ENCODE measurements around the gene RTN4IP1. TPM values are rescaled to one million over a fixed set of nuclear protein-coding genes. Genes with fewer than 3 reads are reported as not detected.

Gene RTN4IP1
- total RNA-seq, 1 donor from 2014 or later: 7.6 TPM

GRCh38 chr6:106522562-106523250 lies 106.6 kb downstream of the RTN4IP1 start:
- no peak overlapping the region for H3K4me3 ChIP-seq (ENCODE audit: low read depth, low read length)
- peaks cover 8% of the 10 kb centered on the region for H3K36me3 ChIP-seq (ENCODE audit: control insufficient read depth, insufficient read depth, low read length)
- DNase-seq (ENCODE audit: low read depth) (no peak), FAIRE-seq (no peak)
- no peak for TF ChIP-seq CTCF (IDR thresholded peaks at IDR 0.05; ENCODE audit: insufficient read depth, low read length, severe bottlenecking)
- no peaks in the 10 kb centered on the region for H3K27me3 ChIP-seq (ENCODE audit: control insufficient read depth, insufficient read depth, low read length)

Other genes starting within 250 kb of the RTN4IP1 start
- 13.4 and 22.6 TPM in 2 replicates for gene QRSL1, start 80 bp upstream of the RTN4IP1 start, total RNA-seq